NOMO-1 treated with DMSO at 0.1 percent for 48 hours (cell line): ENCODE measurements around the gene BOLA2B.
"Not testable (repeated sequence)": the region's sequence is repeated elsewhere in the genome, so short reads cannot be mapped to it uniquely, and the experiment has no call there.

Experiments used
- DNase-seq: peaks from one replicate; lab custom pipeline; 2025; ENCODE audit not compliant: unreplicated experiment; lab: John Stamatoyannopoulos, UW

The BOLA2B gene

GRCh38 chr16:30193615-30194014 is at the start of gene BOLA2B, which contains the start of gene SLX1A:
Gene BOLA2B, minus strand, starts transcription at chr16:30193666. Its CDS starts 71 bp downstream, at chr16:30193595.
Gene SLX1A, plus strand, starts transcription at chr16:30193875. Its CDS starts 210 bp downstream, at chr16:30194085.
- DNase-seq = not testable (repeated sequence)

GRCh38 chr16:30217082-30217481 is 23.6 kb upstream of the BOLA2B start:
- DNase-seq = not testable (repeated sequence)

- DNase-seq = not testable (repeated sequence)
Observed at GRCh38 chr16:30211414-30211813, 17.9 kb upstream of the BOLA2B start.

- not testable (repeated sequence) for DNase-seq
Observed at GRCh38 chr16:30209032-30209431, 15.6 kb upstream of the BOLA2B start.

GRCh38 chr16:30207063-30207704 is 13.7 kb upstream of the BOLA2B start:
- not testable (repeated sequence) for DNase-seq

GRCh38 chr16:30206252-30206651 is 12.8 kb upstream of the BOLA2B start:
- not testable (repeated sequence) for DNase-seq

- not testable (repeated sequence) for DNase-seq
Observed at GRCh38 chr16:30205541-30206236, 12.2 kb upstream of the BOLA2B start.

GRCh38 chr16:30199608-30200343 is 6.3 kb upstream of the BOLA2B start:
- DNase-seq = not testable (repeated sequence)

- not testable (repeated sequence) for DNase-seq
Observed at GRCh38 chr16:30199049-30199448, 5.6 kb upstream of the BOLA2B start, which contains the start of gene SULT1A3. Gene SULT1A3, plus strand, starts transcription at chr16:30199255. Its CDS starts 1,474 bp downstream, at chr16:30200729.

GRCh38 chr16:30197001-30197400 is 3.5 kb upstream of the BOLA2B start:
- DNase-seq = not testable (repeated sequence)

- DNase-seq = not testable (repeated sequence)
Observed at GRCh38 chr16:30194172-30194925, 883 bp upstream of the BOLA2B start.

GRCh38 chr16:30193098-30193497 is 368 bp downstream of the BOLA2B start:
- not testable (repeated sequence) for DNase-seq

- not testable (repeated sequence) for DNase-seq
Observed at GRCh38 chr16:30191158-30191557, 2.3 kb downstream of the BOLA2B start.

- no peak for DNase-seq
Observed at GRCh38 chr16:30187971-30188561, 5.4 kb downstream of the BOLA2B start.

GRCh38 chr16:30187556-30187865 is 6.0 kb downstream of the BOLA2B start:
- DNase-seq = no peak

- DNase-seq = peak; percentile 43
Observed at GRCh38 chr16:30186782-30187555, 6.5 kb downstream of the BOLA2B start.

GRCh38 chr16:30186444-30186781 is 7.1 kb downstream of the BOLA2B start:
- no peak for DNase-seq

GRCh38 chr16:30185683-30186421 is 7.6 kb downstream of the BOLA2B start:
- DNase-seq = peak; percentile 80
